Measurements from ENCODE around the gene TFPI.
"Not testable (repeated sequence)": the region's sequence is repeated elsewhere in the genome, so short reads cannot be mapped to it uniquely, and the experiment has no call there.

TFPI gene

GRCh38 chr2:187514930-187515329 lies 39.3 kb downstream of the TFPI start:
- H4K20me1 ChIP-seq (ENCODE audit: low read depth, low read length), result no peaks in the 10 kb centered on the region
- H3K9me3 ChIP-seq (ENCODE audit: insufficient read depth, low read length), result no peaks in the 10 kb centered on the region
- no peak overlapping the region for H3K4me2 ChIP-seq (ENCODE audit: low read depth, low read length, poor library complexity, severe bottlenecking)
- no peaks in the 10 kb centered on the region for H3K9me2 ChIP-seq (replicated peaks; ENCODE audit: insufficient read depth, low read length)
- TF ChIP-seq EZH2phosphoT487 (conservative IDR thresholded peaks at IDR 0.05; ENCODE audit: low read length), result no peak
- TF ChIP-seq CTCF (IDR thresholded peaks at IDR 0.05; ENCODE audit: insufficient read depth, low read length, poor library complexity, severe bottlenecking), result no peak
- H3K36me3 ChIP-seq (ENCODE audit: low read length), result no peaks in the 10 kb centered on the region
- no peaks in the 10 kb centered on the region for H3K79me2 ChIP-seq (ENCODE audit: insufficient read depth, low read length)
- H3K9ac ChIP-seq (ENCODE audit: low read length), result no peak overlapping the region
- no peak overlapping the region for H2AFZ ChIP-seq (ENCODE audit: low read depth, low read length, severe bottlenecking)
- no peaks in the 10 kb centered on the region for H3F3A ChIP-seq (ENCODE audit: insufficient read depth)
- H3K27me3 ChIP-seq (ENCODE audit: low read length), result no peaks in the 10 kb centered on the region
- no peak overlapping the region for H3K4me3 ChIP-seq (ENCODE audit: insufficient read depth, low read length, poor library complexity, severe bottlenecking)
- no peak overlapping the region for H3K27ac ChIP-seq (ENCODE audit: low read depth, low read length)

DNA sequence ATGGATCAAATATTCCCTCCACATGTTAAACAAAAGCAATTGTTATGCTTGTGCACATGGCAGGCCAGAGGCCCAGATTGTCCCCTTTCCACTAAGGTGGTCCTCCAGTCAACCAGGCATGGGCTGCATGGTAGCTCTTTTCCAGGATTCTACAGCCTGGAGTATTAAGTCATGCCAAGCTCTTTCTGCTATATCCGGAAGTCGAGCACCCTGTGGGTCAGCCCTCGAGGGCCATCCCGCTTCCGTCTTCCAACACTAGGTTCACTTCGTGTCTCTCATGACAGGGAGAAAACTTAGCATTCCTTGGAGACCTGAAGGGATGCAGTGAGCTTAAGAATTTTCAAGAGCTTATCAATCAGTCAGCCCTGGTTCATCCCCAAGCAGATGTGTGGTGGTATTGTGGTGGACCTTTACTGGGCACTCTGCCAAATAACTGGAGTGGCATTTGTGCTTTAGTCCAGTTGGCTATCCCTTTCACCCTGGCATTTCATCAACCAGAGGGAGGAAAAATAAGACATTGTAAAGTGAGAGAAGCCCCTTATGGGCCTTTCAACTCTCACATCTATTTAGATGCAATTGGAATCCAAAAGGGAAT lies 39.9 kb downstream of the TFPI start:
- not testable (repeated sequence) for H3K9me3 ChIP-seq (ENCODE audit: insufficient read depth, low read length); H2AFZ ChIP-seq (ENCODE audit: low read depth, low read length, severe bottlenecking); H3K4me2 ChIP-seq (ENCODE audit: low read depth, low read length, poor library complexity, severe bottlenecking); H3F3A ChIP-seq (ENCODE audit: insufficient read depth); H3K27me3 ChIP-seq (ENCODE audit: low read length); H4K20me1 ChIP-seq (ENCODE audit: low read depth, low read length); H3K36me3 ChIP-seq (ENCODE audit: low read length); H3K9ac ChIP-seq (ENCODE audit: low read length); H3K79me2 ChIP-seq (ENCODE audit: insufficient read depth, low read length); H3K9me2 ChIP-seq (replicated peaks; ENCODE audit: insufficient read depth, low read length); H3K27ac ChIP-seq (ENCODE audit: low read depth, low read length); H3K4me3 ChIP-seq (ENCODE audit: insufficient read depth, low read length, poor library complexity, severe bottlenecking)

- H3K27ac ChIP-seq (ENCODE audit: low read depth, low read length), result not testable (repeated sequence)
Measured at GRCh38 chr2:187513460-187514234, 40.6 kb downstream of the TFPI start.

DNA sequence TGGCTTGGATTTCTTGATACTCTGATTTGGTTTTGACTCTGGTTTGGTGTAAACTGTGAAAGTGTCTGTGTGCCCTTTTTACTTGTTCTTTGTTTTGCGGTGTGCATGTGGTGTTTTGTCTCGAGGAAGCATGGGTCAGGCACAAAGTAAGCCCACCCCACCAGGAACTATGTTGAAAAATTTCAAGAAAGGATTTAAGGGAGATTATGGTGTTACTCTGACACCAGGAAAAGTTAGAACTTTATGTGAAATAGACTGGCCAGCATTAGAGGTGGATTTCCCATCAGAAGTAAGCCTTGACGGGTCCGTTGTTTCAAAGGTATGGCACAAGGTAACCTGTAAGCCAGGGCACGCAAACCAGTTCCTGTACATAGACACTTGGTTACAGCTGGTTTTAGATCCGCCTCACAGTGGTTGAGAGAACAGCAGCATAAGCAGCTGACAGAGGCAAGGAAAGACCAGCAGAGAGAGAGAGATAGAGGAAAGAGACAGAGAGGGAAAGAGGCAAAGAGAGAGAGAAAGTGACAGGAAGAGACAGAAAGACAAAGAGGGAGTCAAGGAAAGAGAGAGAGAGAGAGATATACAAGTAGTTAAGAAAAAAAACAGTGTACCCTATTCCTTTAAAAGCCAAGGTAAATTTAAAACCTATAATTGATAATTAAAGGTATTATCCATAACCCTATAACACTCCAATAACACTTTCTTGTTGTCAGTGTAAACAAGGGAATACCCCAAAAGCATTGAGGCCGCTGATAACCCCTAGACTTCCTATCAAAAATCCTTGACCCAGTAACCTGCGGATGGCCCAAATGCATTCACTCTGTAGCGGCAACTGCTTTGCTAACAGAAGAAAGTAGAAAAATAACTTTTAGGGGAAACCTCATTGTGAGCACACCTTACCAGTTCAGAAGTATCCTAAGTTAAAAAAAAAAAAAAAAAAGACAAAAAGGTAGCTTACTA lies 42.6 kb downstream of the TFPI start:
- no peaks in the 10 kb centered on the region for H3K36me3 ChIP-seq (ENCODE audit: low read length)
- no peaks in the 10 kb centered on the region for H3K9me2 ChIP-seq (replicated peaks; ENCODE audit: insufficient read depth, low read length)
- H3K4me3 ChIP-seq (ENCODE audit: insufficient read depth, low read length, poor library complexity, severe bottlenecking), result no peak overlapping the region
- H3K9me3 ChIP-seq (ENCODE audit: insufficient read depth, low read length), result no peaks in the 10 kb centered on the region
- H3K9ac ChIP-seq (ENCODE audit: low read length), result no peak overlapping the region
- TF ChIP-seq CTCF (IDR thresholded peaks at IDR 0.05; ENCODE audit: insufficient read depth, low read length, poor library complexity, severe bottlenecking) (no peak), EZH2phosphoT487 (conservative IDR thresholded peaks at IDR 0.05; ENCODE audit: low read length) (no peak)
- H3F3A ChIP-seq (ENCODE audit: insufficient read depth), result no peaks in the 10 kb centered on the region
- no peaks in the 10 kb centered on the region for H3K79me2 ChIP-seq (ENCODE audit: insufficient read depth, low read length)
- H3K4me2 ChIP-seq (ENCODE audit: low read depth, low read length, poor library complexity, severe bottlenecking), result no peak overlapping the region
- H4K20me1 ChIP-seq (ENCODE audit: low read depth, low read length), result no peaks in the 10 kb centered on the region
- no peak overlapping the region for H3K27ac ChIP-seq (ENCODE audit: low read depth, low read length)
- H3K27me3 ChIP-seq (ENCODE audit: low read length), result no peaks in the 10 kb centered on the region
- no peak overlapping the region for H2AFZ ChIP-seq (ENCODE audit: low read depth, low read length, severe bottlenecking)

More at GRCh38 chr2:187513460-187514234, 40.6 kb downstream of the TFPI start:
- not testable (repeated sequence) for H3F3A ChIP-seq (ENCODE audit: insufficient read depth); H3K9ac ChIP-seq (ENCODE audit: low read length); H3K9me2 ChIP-seq (replicated peaks; ENCODE audit: insufficient read depth, low read length); H3K4me3 ChIP-seq (ENCODE audit: insufficient read depth, low read length, poor library complexity, severe bottlenecking); H4K20me1 ChIP-seq (ENCODE audit: low read depth, low read length); H3K4me2 ChIP-seq (ENCODE audit: low read depth, low read length, poor library complexity, severe bottlenecking); H3K27me3 ChIP-seq (ENCODE audit: low read length); H3K36me3 ChIP-seq (ENCODE audit: low read length); H3K9me3 ChIP-seq (ENCODE audit: insufficient read depth, low read length); H2AFZ ChIP-seq (ENCODE audit: low read depth, low read length, severe bottlenecking); H3K79me2 ChIP-seq (ENCODE audit: insufficient read depth, low read length)

- not testable (repeated sequence) for H3K27ac ChIP-seq (ENCODE audit: low read depth, low read length); H3K9me3 ChIP-seq (ENCODE audit: insufficient read depth, low read length); H3F3A ChIP-seq (ENCODE audit: insufficient read depth); H3K27me3 ChIP-seq (ENCODE audit: low read length); H3K79me2 ChIP-seq (ENCODE audit: insufficient read depth, low read length); H4K20me1 ChIP-seq (ENCODE audit: low read depth, low read length); H3K4me2 ChIP-seq (ENCODE audit: low read depth, low read length, poor library complexity, severe bottlenecking); H3K4me3 ChIP-seq (ENCODE audit: insufficient read depth, low read length, poor library complexity, severe bottlenecking); H2AFZ ChIP-seq (ENCODE audit: low read depth, low read length, severe bottlenecking); H3K9me2 ChIP-seq (replicated peaks; ENCODE audit: insufficient read depth, low read length); H3K9ac ChIP-seq (ENCODE audit: low read length); H3K36me3 ChIP-seq (ENCODE audit: low read length)
Measured at GRCh38 chr2:187510419-187511355, 43.5 kb downstream of the TFPI start.

Data from SU-DHL-6 (cell line).